HepG2 (cell line): ENCODE data around the gene SHANK2. TPM values are rescaled to one million over a fixed set of nuclear protein-coding genes. Genes with fewer than 3 reads are reported as not detected.
A peak's percentile ranks its signal among the peaks of the same experiment; 100 is the strongest.

Source experiments
- EEA1 ChIP-seq: sonication (generic); formaldehyde crosslinking; IDR thresholded peaks from 2 replicates; pipeline ENCODE4 v1.5.1; 2020; ENCODE audit warnings: mild to moderate bottlenecking, missing genetic modification reagents, borderline replicate concordance
- NCOA2 ChIP-seq: sonication (generic); formaldehyde crosslinking; IDR thresholded peaks from 2 replicates; pipeline ENCODE4 v1.8.0; 2022; ENCODE audit warnings: inconsistent platforms
- ZNF253 ChIP-seq: sonication (generic); formaldehyde crosslinking; IDR thresholded peaks from 2 replicates; pipeline ENCODE4 v1.8.0; 2022; ENCODE audit warnings: mild to moderate bottlenecking, missing genetic modification reagents, borderline replicate concordance
- ZNF850 ChIP-seq: sonication (generic); formaldehyde crosslinking; conservative IDR thresholded peaks from 2 replicates; pipeline ENCODE4 v1.9.0; 2021; ENCODE audit warnings: mild to moderate bottlenecking, missing genetic modification reagents
- ZSCAN12 ChIP-seq: sonication (generic); formaldehyde crosslinking; IDR thresholded peaks from 2 replicates; pipeline ENCODE4 v1.9.0; 2021; ENCODE audit warnings: mild to moderate bottlenecking, missing genetic modification reagents
- polyA plus RNA-seq, 8 experiments: library from polyadenylated mRNA; depleted of rRNA in 3 of 8; stranded (reverse) in 7 of 8; unstranded in 1 of 8; fragments of >200 nt; fragmentation: Illumina TruSeq in 4 of 8; extraction: Trizol in 4 of 8; gene quantifications; 2 replicates each; pipeline versions ENCODE4 v1.2.1 to v1.2.3, GENCODE V29; 2011 to 2016; ENCODE audit warnings: low read depth in 4 of 8, missing spikeins in 1 of 8, mixed read lengths in 1 of 8; ENCODE audit not compliant: insufficient read depth in 1 of 8
- total RNA-seq, 5 experiments: library from RNA; depleted of rRNA; stranded (reverse); fragments of >200 nt; fragmentation: Illumina TruSeq; extraction: Trizol; gene quantifications; 2 replicates each; pipeline ENCODE4 v1.2.3, GENCODE V29; 2016; ENCODE audit warnings: low read depth in 1 of 5
- TF ChIP-seq, protein P1 (sequence below): sonication (generic); formaldehyde crosslinking; IDR thresholded peaks from 2 replicates; pipeline ENCODE4 v1.9.0; 2022; ENCODE audit warnings: missing genetic modification reagents, mild to moderate bottlenecking, borderline replicate concordance
- TF ChIP-seq, protein P2 (sequence below): IDR thresholded peaks from 2 replicates; pipeline ENCODE4 v1.6.1; 2016; ENCODE audit warnings: missing biosample characterization, missing genetic modification reagents, low read depth
- TF ChIP-seq, protein P3 (sequence below): IDR thresholded peaks from 2 replicates; pipeline ENCODE4 v1.6.1; 2012; ENCODE audit warnings: low read length, improper control_type of control experiment
- TF ChIP-seq, protein P4 (sequence below): IDR thresholded peaks from 2 replicates; pipeline ENCODE4 v1.6.1; 2016; ENCODE audit warnings: low read depth, borderline replicate concordance
- TF ChIP-seq, protein P5 (sequence below): sonication (generic); formaldehyde crosslinking; IDR thresholded peaks from 2 replicates; pipeline ENCODE4 v1.8.0; 2022; ENCODE audit warnings: missing genetic modification reagents, low read depth, mild to moderate bottlenecking, borderline replicate concordance
- TF ChIP-seq, protein P6 (sequence below): fragments of 450-650 bp; IDR thresholded peaks from 2 replicates; pipeline ENCODE4 v1.6.1; 2016
- TF ChIP-seq, protein P7 (sequence below): sonication (generic); formaldehyde crosslinking; IDR thresholded peaks from 2 replicates; pipeline ENCODE4 v1.5.0; 2020; ENCODE audit warnings: mild to moderate bottlenecking, missing genetic modification reagents
- TF ChIP-seq, protein P8 (sequence below): sonication (generic); formaldehyde crosslinking; IDR thresholded peaks from 2 replicates; pipeline ENCODE4 v1.5.0; 2020; ENCODE audit warnings: mild to moderate bottlenecking, missing genetic modification reagents, borderline replicate concordance

The SHANK2 gene
- total and polyA plus RNA-seq, 2 of the 13 experiments (the other 11 are each of a cell fraction or from before 2014, with no cell fraction given): 10.2 to 13.0 TPM

DNA sequence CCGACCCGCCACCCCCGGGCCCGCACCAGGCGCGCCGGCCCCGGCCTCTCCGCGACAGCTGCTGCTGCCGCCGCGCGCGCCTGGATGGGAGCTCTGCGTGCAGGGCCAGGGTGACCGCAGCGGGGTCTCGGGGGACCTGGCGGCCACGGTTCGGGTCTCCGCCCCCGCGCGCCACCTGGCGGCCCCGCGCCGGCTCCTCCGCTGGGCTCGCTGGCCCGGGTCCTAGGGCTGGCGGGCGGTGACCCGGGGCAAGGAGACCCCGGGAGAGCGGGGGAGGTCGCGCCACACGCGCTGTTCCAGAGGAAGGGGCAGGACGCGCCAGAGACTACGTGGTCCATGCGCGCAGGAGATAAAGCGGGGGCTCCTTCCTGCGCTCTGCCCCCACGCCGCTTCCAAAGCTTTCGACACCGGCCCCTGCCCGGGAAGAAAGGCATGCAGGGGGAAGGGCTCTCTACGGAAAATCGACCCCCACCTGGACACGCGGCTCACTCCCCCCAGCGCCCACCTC lies 562 bp downstream of the SHANK2 start (continued):
- TF ChIP-seq ZNF850 (CRISPR knock-in tag) (no peak), EEA1 (CRISPR knock-in tag) (no peak), ZNF253 (CRISPR knock-in tag) (0 out of 2 replicates have a peak, but pooled peaks have one; percentile 42), ZSCAN12 (CRISPR knock-in tag) (no peak), NCOA2 (CRISPR knock-in tag) (peak; percentile 24; the same call in 1 of the 2 replicates)
- TF ChIP-seq, protein P1, sequence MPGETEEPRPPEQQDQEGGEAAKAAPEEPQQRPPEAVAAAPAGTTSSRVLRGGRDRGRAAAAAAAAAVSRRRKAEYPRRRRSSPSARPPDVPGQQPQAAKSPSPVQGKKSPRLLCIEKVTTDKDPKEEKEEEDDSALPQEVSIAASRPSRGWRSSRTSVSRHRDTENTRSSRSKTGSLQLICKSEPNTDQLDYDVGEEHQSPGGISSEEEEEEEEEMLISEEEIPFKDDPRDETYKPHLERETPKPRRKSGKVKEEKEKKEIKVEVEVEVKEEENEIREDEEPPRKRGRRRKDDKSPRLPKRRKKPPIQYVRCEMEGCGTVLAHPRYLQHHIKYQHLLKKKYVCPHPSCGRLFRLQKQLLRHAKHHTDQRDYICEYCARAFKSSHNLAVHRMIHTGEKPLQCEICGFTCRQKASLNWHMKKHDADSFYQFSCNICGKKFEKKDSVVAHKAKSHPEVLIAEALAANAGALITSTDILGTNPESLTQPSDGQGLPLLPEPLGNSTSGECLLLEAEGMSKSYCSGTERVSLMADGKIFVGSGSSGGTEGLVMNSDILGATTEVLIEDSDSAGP: peak; percentile 20; the same call in 1 of the 2 replicates
- TF ChIP-seq, protein P2, sequence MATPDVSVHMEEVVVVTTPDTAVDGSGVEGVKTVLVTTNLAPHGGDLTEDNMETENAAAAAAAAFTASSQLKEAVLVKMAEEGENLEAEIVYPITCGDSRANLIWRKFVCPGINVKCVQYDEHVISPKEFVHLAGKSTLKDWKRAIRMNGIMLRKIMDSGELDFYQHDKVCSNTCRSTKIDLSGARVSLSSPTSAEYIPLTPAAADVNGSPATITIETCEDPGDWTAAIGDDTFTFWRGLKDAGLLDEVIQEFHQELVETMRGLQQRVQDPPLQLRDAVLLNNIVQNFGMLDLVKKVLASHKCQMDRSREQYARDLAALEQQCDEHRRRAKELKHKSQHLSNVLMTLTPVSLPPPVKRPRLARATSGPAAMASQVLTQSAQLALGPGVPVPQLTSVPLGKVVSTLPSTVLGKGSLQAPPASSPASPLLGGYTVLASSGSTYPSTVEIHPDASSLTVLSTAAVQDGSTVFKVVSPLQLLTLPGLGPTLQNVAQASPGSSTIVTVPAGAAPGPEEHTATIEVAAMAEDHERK (CRISPR knock-in tag): no peak
- TF ChIP-seq, protein P3, sequence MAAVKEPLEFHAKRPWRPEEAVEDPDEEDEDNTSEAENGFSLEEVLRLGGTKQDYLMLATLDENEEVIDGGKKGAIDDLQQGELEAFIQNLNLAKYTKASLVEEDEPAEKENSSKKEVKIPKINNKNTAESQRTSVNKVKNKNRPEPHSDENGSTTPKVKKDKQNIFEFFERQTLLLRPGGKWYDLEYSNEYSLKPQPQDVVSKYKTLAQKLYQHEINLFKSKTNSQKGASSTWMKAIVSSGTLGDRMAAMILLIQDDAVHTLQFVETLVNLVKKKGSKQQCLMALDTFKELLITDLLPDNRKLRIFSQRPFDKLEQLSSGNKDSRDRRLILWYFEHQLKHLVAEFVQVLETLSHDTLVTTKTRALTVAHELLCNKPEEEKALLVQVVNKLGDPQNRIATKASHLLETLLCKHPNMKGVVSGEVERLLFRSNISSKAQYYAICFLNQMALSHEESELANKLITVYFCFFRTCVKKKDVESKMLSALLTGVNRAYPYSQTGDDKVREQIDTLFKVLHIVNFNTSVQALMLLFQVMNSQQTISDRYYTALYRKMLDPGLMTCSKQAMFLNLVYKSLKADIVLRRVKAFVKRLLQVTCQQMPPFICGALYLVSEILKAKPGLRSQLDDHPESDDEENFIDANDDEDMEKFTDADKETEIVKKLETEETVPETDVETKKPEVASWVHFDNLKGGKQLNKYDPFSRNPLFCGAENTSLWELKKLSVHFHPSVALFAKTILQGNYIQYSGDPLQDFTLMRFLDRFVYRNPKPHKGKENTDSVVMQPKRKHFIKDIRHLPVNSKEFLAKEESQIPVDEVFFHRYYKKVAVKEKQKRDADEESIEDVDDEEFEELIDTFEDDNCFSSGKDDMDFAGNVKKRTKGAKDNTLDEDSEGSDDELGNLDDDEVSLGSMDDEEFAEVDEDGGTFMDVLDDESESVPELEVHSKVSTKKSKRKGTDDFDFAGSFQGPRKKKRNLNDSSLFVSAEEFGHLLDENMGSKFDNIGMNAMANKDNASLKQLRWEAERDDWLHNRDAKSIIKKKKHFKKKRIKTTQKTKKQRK: no peak
- TF ChIP-seq, protein P4, sequence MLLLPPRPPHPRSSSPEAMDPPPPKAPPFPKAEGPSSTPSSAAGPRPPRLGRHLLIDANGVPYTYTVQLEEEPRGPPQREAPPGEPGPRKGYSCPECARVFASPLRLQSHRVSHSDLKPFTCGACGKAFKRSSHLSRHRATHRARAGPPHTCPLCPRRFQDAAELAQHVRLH (CRISPR knock-in tag): no peak
- TF ChIP-seq, protein P5, sequence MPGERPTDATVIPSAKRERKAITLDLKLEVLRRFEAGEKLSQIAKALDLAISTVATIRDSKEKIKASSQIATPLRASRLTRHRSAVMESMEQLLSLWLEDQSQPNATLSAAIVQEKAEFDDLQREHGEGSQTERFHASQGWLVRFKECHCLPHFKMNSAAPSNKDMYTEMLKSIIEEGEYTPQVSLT (CRISPR knock-in tag): no peak
- TF ChIP-seq, protein P6, sequence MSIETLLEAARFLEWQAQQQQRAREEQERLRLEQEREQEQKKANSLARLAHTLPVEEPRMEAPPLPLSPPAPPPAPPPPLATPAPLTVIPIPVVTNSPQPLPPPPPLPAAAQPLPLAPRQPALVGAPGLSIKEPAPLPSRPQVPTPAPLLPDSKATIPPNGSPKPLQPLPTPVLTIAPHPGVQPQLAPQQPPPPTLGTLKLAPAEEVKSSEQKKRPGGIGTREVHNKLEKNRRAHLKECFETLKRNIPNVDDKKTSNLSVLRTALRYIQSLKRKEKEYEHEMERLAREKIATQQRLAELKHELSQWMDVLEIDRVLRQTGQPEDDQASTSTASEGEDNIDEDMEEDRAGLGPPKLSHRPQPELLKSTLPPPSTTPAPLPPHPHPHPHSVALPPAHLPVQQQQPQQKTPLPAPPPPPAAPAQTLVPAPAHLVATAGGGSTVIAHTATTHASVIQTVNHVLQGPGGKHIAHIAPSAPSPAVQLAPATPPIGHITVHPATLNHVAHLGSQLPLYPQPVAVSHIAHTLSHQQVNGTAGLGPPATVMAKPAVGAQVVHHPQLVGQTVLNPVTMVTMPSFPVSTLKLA: no peak
- TF ChIP-seq, protein P7, sequence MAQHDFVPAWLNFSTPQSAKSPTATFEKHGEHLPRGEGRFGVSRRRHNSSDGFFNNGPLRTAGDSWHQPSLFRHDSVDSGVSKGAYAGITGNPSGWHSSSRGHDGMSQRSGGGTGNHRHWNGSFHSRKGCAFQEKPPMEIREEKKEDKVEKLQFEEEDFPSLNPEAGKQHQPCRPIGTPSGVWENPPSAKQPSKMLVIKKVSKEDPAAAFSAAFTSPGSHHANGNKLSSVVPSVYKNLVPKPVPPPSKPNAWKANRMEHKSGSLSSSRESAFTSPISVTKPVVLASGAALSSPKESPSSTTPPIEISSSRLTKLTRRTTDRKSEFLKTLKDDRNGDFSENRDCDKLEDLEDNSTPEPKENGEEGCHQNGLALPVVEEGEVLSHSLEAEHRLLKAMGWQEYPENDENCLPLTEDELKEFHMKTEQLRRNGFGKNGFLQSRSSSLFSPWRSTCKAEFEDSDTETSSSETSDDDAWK (CRISPR knock-in tag): no peak
- TF ChIP-seq, protein P8, sequence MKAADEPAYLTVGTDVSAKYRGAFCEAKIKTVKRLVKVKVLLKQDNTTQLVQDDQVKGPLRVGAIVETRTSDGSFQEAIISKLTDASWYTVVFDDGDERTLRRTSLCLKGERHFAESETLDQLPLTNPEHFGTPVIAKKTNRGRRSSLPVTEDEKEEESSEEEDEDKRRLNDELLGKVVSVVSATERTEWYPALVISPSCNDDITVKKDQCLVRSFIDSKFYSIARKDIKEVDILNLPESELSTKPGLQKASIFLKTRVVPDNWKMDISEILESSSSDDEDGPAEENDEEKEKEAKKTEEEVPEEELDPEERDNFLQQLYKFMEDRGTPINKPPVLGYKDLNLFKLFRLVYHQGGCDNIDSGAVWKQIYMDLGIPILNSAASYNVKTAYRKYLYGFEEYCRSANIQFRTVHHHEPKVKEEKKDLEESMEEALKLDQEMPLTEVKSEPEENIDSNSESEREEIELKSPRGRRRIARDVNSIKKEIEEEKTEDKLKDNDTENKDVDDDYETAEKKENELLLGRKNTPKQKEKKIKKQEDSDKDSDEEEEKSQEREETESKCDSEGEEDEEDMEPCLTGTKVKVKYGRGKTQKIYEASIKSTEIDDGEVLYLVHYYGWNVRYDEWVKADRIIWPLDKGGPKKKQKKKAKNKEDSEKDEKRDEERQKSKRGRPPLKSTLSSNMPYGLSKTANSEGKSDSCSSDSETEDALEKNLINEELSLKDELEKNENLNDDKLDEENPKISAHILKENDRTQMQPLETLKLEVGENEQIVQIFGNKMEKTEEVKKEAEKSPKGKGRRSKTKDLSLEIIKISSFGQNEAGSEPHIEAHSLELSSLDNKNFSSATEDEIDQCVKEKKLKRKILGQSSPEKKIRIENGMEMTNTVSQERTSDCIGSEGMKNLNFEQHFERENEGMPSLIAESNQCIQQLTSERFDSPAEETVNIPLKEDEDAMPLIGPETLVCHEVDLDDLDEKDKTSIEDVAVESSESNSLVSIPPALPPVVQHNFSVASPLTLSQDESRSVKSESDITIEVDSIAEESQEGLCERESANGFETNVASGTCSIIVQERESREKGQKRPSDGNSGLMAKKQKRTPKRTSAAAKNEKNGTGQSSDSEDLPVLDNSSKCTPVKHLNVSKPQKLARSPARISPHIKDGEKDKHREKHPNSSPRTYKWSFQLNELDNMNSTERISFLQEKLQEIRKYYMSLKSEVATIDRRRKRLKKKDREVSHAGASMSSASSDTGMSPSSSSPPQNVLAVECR (CRISPR knock-in tag): no peak; the same call in 1 of the 2 replicates
